Endothelial cell (in vitro differentiated cells): ENCODE data around the gene ACTG2. TPM values are rescaled to one million over a fixed set of nuclear protein-coding genes. Genes with fewer than 3 reads are reported as not detected.

Source experiments
- DNase-seq: peaks from one replicate; pipeline ENCODE4 v3.0.0; 2021; ENCODE audit warnings: low spot score
- H3K27ac Mint-ChIP-seq: one replicate; pipeline ENCODE4 v1.8.0; 2021; ENCODE audit warnings: mixed read lengths, inconsistent platforms; ENCODE audit not compliant: unreplicated experiment
- H3K27me3 Mint-ChIP-seq: one replicate; pipeline ENCODE4 v1.8.0; 2021; ENCODE audit warnings: mild to moderate bottlenecking, moderate library complexity, mixed read lengths, inconsistent platforms; ENCODE audit not compliant: unreplicated experiment
- H3K36me3 Mint-ChIP-seq: one replicate; pipeline ENCODE4 v1.8.0; 2021; ENCODE audit warnings: mild to moderate bottlenecking, low read depth, mixed read lengths, inconsistent platforms; ENCODE audit not compliant: unreplicated experiment
- H3K4me1 Mint-ChIP-seq: one replicate; pipeline ENCODE4 v1.8.0; 2021; ENCODE audit warnings: mild to moderate bottlenecking, mixed read lengths, inconsistent platforms; ENCODE audit not compliant: unreplicated experiment
- H3K4me3 Mint-ChIP-seq: one replicate; pipeline ENCODE4 v1.8.0; 2021; ENCODE audit warnings: mild to moderate bottlenecking, mixed read lengths, inconsistent platforms; ENCODE audit not compliant: unreplicated experiment
- H3K9me3 Mint-ChIP-seq: one replicate; pipeline ENCODE4 v1.8.0; 2021; ENCODE audit warnings: mixed read lengths, inconsistent platforms; ENCODE audit not compliant: unreplicated experiment
- total RNA-seq: library from RNA; stranded (reverse); fragmentation: NEBNext Ultra II Directional; extraction: Animal tissue kit (Norgen Biotek cat#: 25700); gene quantifications from one replicate; pipeline ENCODE4 v1.2.1, GENCODE V29; 2021; ENCODE audit not compliant: unreplicated experiment
- TF ChIP-seq, protein P1 (sequence below): fragments of 200-600 bp; sonication (generic); IDR thresholded peaks from one replicate; pipeline ENCODE4 v1.5.0; 2021; ENCODE audit warnings: antibody characterized with exemption; ENCODE audit not compliant: unreplicated experiment

ACTG2 gene
- total RNA-seq, 1 donor from 2014 or later = 8.3 TPM

DNA sequence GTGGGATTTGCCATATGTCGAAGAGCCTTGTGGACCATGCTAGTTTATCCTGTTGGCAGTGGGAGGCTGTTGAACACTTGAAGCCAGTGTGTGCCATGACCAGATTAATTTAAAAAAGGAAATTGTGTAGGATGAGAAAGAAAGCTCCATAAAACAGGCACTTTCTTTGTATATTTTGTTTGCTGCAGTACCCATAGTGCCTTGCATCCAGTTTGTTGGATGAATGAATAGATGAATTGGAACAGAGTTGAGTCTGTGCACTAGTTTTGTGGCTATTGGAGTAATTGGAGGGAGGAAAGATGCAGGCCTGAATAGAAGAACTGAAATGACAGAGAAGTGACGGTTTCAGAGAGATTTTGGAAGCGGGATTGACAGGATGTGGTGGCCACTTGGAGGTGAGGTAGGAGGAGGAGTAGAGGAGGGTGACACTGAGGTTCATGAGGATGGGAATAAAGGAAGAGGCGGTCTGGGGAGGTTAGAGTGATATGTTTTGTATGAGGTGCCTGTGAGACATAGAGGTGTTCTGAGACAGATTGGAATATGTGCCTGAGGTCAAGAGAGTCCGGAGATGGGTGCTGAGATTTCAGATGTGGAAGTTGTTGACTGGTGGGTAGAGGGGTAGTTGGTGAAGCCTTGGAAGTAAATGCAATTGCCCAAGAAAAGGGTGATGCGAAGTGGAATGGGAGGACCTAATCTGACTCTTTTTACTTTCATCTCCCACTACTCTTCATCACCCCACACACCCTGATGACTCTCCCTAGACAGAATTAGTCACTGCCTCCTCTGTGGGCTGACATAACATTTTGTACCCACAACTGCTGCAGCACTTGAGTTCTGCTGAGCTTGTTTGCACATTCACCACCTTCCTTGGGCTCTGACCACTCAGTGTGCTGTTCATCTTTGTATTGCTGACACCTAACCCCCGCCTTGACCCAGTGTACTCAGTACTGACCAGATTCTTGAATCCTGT, 39.0 kb downstream of the ACTG2 start:
- H3K27me3 Mint-ChIP-seq = peaks cover 6% of the 10 kb centered on the region
- H3K4me3 Mint-ChIP-seq = peak overlapping the region; percentile 29
- H3K9me3 Mint-ChIP-seq = no peaks in the 10 kb centered on the region
- no peak for DNase-seq
- H3K36me3 Mint-ChIP-seq = peaks cover 6% of the 10 kb centered on the region
- peaks cover 23% of the 10 kb centered on the region for H3K4me1 Mint-ChIP-seq
- peak overlapping the region; percentile 7 for H3K27ac Mint-ChIP-seq
- TF ChIP-seq, protein P1, sequence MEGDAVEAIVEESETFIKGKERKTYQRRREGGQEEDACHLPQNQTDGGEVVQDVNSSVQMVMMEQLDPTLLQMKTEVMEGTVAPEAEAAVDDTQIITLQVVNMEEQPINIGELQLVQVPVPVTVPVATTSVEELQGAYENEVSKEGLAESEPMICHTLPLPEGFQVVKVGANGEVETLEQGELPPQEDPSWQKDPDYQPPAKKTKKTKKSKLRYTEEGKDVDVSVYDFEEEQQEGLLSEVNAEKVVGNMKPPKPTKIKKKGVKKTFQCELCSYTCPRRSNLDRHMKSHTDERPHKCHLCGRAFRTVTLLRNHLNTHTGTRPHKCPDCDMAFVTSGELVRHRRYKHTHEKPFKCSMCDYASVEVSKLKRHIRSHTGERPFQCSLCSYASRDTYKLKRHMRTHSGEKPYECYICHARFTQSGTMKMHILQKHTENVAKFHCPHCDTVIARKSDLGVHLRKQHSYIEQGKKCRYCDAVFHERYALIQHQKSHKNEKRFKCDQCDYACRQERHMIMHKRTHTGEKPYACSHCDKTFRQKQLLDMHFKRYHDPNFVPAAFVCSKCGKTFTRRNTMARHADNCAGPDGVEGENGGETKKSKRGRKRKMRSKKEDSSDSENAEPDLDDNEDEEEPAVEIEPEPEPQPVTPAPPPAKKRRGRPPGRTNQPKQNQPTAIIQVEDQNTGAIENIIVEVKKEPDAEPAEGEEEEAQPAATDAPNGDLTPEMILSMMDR = no peak

DNA sequence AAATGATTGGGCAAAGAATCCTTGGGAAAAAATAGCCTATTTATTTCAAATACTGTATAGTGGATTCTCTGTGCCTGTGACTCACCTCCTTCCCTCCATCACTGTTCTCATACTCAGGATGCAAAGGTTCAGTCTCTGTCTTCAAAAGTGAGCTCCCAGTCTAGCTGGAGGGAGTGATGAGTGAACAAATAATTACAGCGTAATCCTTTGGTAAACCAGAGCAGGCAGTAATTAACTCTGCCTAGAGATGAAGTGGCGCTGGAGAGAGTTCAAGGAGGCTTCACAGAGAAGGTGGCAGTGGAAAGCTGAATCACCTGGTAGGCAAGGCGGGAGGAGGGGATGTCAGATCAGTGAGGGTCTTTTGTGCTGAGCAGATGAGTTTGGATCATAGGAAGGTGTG, 40.4 kb downstream of the ACTG2 start:
- Mint-ChIP-seq H3K27ac (no peak overlapping the region), H3K36me3 (peaks cover 6% of the 10 kb centered on the region), H3K9me3 (no peaks in the 10 kb centered on the region), H3K4me1 (peaks cover 19% of the 10 kb centered on the region), H3K27me3 (peaks cover 6% of the 10 kb centered on the region), H3K4me3 (no peak overlapping the region)
- TF ChIP-seq, protein P1 = no peak
- DNase-seq = no peak

GRCh38 chr2:73935641-73936040, 42.8 kb downstream of the ACTG2 start:
- Mint-ChIP-seq H3K4me3 (no peak overlapping the region), H3K27ac (no peak overlapping the region), H3K27me3 (peaks cover 2% of the 10 kb centered on the region), H3K9me3 (no peaks in the 10 kb centered on the region), H3K36me3 (peaks cover 6% of the 10 kb centered on the region), H3K4me1 (peaks cover 4% of the 10 kb centered on the region)
- TF ChIP-seq, protein P1 = no peak
- DNase-seq = no peak

- TF ChIP-seq, protein P1 = no peak
- DNase-seq = no peak
- Mint-ChIP-seq H3K9me3 (no peaks in the 10 kb centered on the region), H3K36me3 (no peaks in the 10 kb centered on the region), H3K27me3 (peaks cover 2% of the 10 kb centered on the region), H3K4me3 (peak overlapping the region; percentile 1), H3K27ac (no peak overlapping the region), H3K4me1 (no peaks in the 10 kb centered on the region)
These were observed 44.5 kb downstream of the ACTG2 start for GRCh38 chr2:73937103-73937885.
